Left ventricle myocardium superior (tissue), 1 donor: Measurements from ENCODE around the gene ONECUT3. TPM values are rescaled to one million over a fixed set of nuclear protein-coding genes. Genes with fewer than 3 reads are reported as not detected.

Experiments used
- ATAC-seq: fragments of 200-7000 bp; cut with Tn5 transposase; one replicate; pipeline ENCODE4 v1.9.1; 2020; ENCODE audit warnings: mild to moderate bottlenecking, moderate library complexity
- DNase-seq: peaks from one replicate; pipeline ENCODE4 v3.0.0-alpha.2; 2020
- intact Hi-C: fragments of 100-400 bp; cut with micrococcal nuclease; formaldehyde crosslinking; loops from one replicate; pipeline ENCODE4 v1.11.0; 2022
- total RNA-seq: library from RNA; stranded (reverse); fragmentation: NEBNext Ultra II Directional; extraction: Animal tissue kit (Norgen Biotek cat#: 25700); gene quantifications from one replicate; pipeline ENCODE4 v1.2.1, GENCODE V29; 2021
- donor health status: DM: no; HTN: yes; CAD: no; lungs with severe emphysema.

ONECUT3 gene
- total RNA-seq, 1 donor from 2014 or later = not detected

DNA sequence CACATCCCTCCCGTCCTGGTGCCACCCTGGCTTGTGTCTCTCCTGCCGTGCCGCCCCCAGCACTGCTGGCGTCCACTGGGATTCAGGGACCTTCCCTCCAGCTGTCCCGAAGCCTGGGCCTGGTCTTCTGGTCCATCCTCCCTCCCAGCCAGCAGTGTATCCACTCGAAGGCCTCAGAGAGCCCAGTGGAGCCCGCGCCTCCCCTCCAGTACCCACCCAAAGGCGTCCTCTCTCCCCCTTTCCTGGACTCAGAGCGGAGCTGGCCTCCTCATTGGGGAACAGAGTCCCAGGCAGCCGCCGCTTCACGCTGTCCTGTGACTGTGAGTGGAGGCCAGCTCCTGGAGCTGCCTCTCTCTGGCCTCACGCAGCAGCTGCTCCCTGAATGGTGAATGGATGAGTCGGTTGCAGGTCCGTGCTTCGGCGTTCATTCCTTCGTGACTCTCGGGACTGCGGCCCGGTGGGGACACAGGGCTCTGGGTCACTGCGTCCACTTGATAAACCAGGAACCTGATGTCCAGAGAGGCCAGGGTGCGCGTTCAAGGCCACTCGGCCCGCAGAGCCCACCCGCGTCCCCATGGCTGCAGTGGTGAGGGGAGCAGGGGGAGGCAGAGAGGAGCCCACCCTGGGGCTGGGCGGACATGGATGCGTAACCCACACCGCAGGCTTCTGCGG, 12.1 kb downstream of the ONECUT3 start:
- ATAC-seq = no peak
- peak; percentile 15 for DNase-seq
- intact Hi-C loops = no loop called here

DNA sequence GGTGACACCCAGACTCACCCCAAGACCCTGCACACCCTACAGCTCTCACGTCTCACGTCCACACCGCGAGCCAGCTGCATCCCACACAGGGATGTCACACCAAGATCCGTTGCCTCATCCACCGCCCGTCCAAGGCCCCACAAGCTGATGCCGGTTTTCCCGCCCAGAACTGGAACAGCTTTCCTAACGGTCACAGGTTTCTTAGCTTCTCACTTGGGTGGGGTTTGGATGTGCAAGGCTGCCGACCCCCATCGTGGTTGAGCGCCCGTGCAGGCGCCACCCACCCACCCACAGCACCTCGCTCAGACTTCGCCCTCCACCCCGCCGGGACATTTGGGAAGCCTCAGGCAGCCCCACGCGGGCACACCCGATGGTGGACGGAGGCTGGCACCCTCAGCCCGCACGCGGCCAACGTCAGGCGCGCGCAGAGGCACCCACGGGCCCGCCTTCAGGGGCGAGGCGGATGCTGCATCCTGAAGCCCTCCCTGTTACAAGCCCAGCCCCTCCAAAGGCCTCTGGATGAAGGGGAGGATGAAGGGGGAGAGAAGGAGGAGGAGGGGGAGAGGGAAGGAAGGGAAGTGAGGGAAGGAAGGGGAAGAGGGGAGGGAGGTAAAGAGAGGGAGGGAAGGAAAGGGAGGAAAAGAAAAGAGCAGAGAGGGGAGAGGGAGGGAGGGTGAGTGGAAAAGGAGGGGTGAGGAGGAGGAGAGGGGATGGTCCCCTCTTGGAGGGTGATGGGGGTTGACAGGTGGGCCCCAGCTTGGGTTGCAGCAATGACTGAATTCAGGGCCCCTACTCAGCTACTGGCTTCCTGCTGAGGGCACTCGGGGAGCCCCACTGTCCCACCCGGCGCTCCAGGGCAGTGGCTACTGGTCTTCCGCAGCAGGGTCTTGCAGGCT, 12.8 kb downstream of the ONECUT3 start:
- DNase-seq = no peak
- no peak for ATAC-seq
- intact Hi-C loops = no loop called here

GRCh38 chr19:1766800-1767352, 13.6 kb downstream of the ONECUT3 start:
- no peak for DNase-seq
- no peak for ATAC-seq
- intact Hi-C loops = no loop called here

DNA sequence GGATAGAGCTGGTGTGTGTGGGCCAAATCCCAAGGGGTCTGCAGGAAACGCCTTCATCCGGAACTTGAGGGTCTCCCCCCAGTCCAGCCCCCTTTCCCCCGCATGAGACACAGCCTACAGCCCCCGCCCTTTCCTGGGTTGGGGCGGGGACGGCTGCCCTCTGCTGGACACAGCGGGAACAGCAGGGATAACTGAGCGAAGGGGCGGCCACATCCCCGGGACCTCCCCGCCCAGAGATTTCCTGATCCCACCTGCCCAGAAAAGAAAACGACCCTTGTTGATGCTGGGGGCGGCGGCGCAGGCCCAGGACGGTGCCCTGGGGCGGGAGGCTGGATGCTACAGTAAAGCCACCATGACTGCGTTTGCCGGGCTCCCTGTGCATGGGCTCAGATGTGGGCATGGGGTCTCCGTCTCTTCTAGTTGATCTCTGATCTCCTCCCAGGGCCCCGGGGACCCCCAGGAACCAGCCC, 14.2 kb downstream of the ONECUT3 start:
- peak; percentile 73 for ATAC-seq
- intact Hi-C loops = no loop called here
- DNase-seq = peak; percentile 65

GRCh38 chr19:1768248-1768647, 14.9 kb downstream of the ONECUT3 start:
- ATAC-seq = no peak
- intact Hi-C loops = no loop called here
- no peak for DNase-seq

GRCh38 chr19:1768918-1769644, 15.8 kb downstream of the ONECUT3 start:
- peak; percentile 14 for DNase-seq
- intact Hi-C loops = no loop called here
- no peak for ATAC-seq

DNA sequence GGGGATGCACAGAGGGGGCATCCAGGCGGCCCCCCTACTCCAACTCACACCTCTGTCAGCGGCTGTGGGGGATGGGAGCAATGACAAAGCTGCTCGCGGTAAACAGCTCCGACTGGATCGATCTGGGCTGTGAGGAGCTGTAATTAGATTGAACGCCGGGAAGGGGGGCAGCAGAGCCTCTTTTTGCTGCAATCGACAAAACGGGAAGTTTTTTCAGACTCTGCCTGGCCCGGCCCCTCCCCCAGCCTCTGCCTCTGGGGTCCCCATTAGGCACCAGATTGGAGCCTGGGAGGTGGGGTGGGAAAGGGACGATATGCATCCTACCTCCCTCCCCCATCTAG, 16.3 kb downstream of the ONECUT3 start:
- intact Hi-C loops = no loop called here
- DNase-seq = no peak
- no peak for ATAC-seq

GRCh38 chr19:1770866-1771576, 17.7 kb downstream of the ONECUT3 start:
- ATAC-seq = no peak
- DNase-seq = no peak
- intact Hi-C loops = no loop called here

DNA sequence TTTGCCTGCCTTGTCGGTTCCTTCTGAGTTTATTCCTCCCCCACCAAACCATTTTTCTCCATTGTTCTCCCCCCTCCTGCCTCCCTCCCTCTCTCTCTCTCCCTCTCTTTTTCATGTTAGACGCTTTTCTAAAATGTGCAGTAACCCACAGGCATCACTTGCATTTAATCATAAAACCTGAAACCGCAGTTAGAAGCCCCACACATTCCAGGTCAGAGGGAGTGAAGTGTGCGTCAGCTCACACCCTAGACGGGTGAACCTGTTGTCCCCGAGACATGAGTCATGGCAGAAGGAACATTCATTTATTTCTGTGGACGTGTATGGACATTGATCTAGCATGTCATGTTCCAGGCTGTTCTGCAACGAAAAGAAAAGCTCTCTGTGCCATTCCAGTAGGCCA, 19.9 kb downstream of the ONECUT3 start:
- intact Hi-C loops = no loop called here

GRCh38 chr19:1774989-1775772, 21.9 kb downstream of the ONECUT3 start:
- ATAC-seq (no peak), DNase-seq (no peak)
- intact Hi-C loops = no loop called here

More for the DNA sequence above, 19.9 kb downstream of the ONECUT3 start:
- no peak for ATAC-seq
- no peak for DNase-seq

DNA sequence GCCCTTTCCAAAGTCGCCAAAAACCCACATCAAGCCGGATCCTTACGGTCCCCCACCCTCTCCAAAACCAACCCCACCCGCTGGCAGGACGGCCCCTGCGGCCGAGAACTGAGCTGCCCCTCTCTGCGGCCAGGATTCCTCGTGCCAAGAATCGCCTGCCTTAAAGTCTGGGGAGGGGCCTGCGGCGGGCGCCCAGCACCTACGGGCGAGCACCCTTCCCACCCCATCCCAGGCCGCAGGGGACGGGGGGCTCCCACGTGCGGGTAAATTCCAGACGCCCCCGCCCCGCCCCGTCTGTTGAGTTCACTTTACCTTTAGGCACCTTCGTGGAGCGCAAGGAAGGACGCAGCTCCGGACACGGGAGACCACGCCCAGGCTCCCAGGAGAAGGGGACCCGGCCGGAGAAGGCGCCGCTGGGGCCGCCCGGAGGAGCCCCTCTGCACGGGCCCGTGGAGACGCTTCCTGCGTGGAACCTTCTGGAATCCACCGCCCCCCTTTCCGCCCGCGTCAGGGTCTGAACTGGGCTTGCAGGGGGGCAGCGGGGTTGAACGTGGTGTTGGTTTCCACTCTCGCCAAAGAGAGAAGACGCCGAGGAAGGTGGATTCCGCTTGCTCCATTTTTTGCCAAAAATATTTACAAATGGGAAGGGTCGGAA, 22.8 kb downstream of the ONECUT3 start:
- intact Hi-C loops = no loop called here
- no peak for DNase-seq
- ATAC-seq = no peak

DNA sequence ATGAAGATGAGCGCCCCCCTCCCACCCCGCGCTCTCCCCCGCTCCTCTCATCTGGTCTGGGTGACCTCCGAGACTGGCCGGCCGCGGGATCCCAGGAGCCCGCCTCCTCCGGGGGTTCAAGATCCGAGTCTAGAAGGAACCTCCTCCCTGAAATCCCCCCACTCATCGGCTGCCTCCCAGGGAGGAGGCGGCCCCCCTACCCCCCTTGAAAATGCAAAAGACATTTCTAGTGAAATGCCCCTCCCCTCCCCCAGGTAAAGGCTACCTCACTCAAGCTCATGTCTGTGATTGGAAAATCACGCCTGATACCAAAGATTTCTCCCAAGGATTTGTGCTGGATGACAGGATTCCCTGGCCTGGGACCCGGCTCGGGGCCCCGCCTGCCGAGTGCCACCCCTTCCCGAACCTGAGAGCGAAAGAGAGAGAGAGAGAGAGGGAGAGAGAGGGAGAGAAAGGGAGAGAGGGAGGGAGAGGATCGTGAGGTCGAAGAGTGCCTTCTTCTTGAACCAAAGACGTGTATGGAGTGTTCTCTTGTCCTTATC, 23.4 kb downstream of the ONECUT3 start:
- DNase-seq (no peak), ATAC-seq (no peak)
- intact Hi-C loops = no loop called here

- DNase-seq = no peak
- intact Hi-C loops = no loop called here
- no peak for ATAC-seq
Measured at GRCh38 chr19:1777149-1777548, 23.8 kb downstream of the ONECUT3 start.

DNA sequence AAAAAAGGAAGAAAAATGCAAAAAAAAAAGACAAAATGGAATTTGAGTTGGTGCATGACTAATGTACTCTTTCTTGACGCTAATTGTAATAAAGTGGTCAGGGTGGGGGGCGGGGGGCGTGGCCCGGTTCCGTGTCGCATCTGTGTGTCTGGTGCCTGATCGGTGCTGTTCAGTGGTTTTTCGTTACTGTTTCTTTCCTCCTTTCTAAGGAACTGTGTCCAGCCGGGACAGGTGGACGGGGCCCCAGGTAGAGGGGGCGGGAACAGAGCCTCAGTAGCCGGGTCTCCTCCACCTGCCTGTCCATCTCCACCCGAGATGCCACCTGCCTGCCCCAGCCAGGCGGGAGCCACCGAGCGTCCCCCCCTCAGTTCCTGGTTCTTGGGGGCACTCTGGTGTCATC, 26.3 kb downstream of the ONECUT3 start:
- intact Hi-C loops = no loop called here
- ATAC-seq = no peak
- DNase-seq = no peak

GRCh38 chr19:1780272-1780958, 27.1 kb downstream of the ONECUT3 start:
- intact Hi-C loops = no loop called here
- DNase-seq (no peak), ATAC-seq (no peak)

- DNase-seq = no peak
- ATAC-seq = no peak
- intact Hi-C loops = no loop called here
Measured at GRCh38 chr19:1782521-1782920, 29.2 kb downstream of the ONECUT3 start.

- no peak for DNase-seq
- ATAC-seq = no peak
- intact Hi-C loops = no loop called here
Measured at GRCh38 chr19:1783354-1783753, 30.0 kb downstream of the ONECUT3 start.
